Sigmoid colon (tissue), 4 donors: ENCODE results near the gene TAS2R20.

Experiments used
- EP300 ChIP-seq, 4 donors: sonication (generic); formaldehyde crosslinking; IDR thresholded peaks; one replicate each; pipeline ENCODE4 v1.6.1; 2017; ENCODE audit warnings: antibody characterized with exemption in 4 of 4
- POLR2A ChIP-seq, 2 donors: fragments of 450-650 bp; IDR thresholded peaks; one replicate each; pipeline ENCODE4 v1.6.1; 2016; ENCODE audit warnings: antibody characterized with exemption in 2 of 2, mild to moderate bottlenecking in 2 of 2, moderate library complexity in 2 of 2
- TF ChIP-seq, protein P1 (sequence below), 4 experiments: fragments of 450-650 bp in 3 of 4; fragments of 200-600 bp in 1 of 4; IDR thresholded peaks; one replicate each; pipeline ENCODE4 v1.5.1; 2016 to 2019; ENCODE audit warnings: antibody characterized with exemption in 4 of 4, mild to moderate bottlenecking in 3 of 4, moderate library complexity in 2 of 4

DNA sequence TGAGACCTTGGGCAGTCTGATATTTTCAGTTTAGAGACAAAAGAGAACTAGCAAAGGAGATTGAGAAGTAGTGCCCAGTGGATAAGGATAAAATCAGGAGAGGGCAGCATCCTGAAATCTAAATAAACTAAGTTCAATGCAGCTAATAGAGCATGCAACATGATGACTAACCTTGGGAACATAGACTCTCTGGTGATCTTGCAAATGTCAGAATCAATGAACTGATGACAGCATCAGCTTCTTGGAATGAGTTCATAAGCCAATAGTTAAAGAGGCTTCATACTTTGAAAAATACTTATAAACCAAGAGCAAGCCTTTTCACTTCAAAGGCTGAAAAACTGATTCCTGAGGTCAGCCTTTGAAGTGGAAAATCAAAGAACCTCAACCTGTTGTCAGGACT, 16.1 kb upstream of the TAS2R20 start:
- TF ChIP-seq, protein P1, sequence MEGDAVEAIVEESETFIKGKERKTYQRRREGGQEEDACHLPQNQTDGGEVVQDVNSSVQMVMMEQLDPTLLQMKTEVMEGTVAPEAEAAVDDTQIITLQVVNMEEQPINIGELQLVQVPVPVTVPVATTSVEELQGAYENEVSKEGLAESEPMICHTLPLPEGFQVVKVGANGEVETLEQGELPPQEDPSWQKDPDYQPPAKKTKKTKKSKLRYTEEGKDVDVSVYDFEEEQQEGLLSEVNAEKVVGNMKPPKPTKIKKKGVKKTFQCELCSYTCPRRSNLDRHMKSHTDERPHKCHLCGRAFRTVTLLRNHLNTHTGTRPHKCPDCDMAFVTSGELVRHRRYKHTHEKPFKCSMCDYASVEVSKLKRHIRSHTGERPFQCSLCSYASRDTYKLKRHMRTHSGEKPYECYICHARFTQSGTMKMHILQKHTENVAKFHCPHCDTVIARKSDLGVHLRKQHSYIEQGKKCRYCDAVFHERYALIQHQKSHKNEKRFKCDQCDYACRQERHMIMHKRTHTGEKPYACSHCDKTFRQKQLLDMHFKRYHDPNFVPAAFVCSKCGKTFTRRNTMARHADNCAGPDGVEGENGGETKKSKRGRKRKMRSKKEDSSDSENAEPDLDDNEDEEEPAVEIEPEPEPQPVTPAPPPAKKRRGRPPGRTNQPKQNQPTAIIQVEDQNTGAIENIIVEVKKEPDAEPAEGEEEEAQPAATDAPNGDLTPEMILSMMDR (IDR thresholded peaks at IDR 0.05): no peak
- TF ChIP-seq EP300 (IDR thresholded peaks at IDR 0.05) (no peak), POLR2A (IDR thresholded peaks at IDR 0.05) (no peak)
